HG03558 (cell line): ENCODE results near the gene ROR1.
"Not testable (repeated sequence)": the region's sequence is repeated elsewhere in the genome, so short reads cannot be mapped to it uniquely, and the experiment has no call there.

Experiments
- ATAC-seq: cut with Tn5 transposase; IDR thresholded peaks from one replicate; pipeline ENCODE4 v1.9.1; 2021; ENCODE audit warnings: moderate number of reproducible peaks; ENCODE audit not compliant: unreplicated experiment; ENCODE audit errors: extremely low read depth

Gene ROR1

GRCh38 chr1:63757334-63757733 lies 16.5 kb upstream of the ROR1 start:
- no peak for ATAC-seq

- ATAC-seq, result no peak
Measured at GRCh38 chr1:63758791-63759190, 15.0 kb upstream of the ROR1 start.

- ATAC-seq, result no peak
Measured at GRCh38 chr1:63759778-63760177, 14.0 kb upstream of the ROR1 start.

DNA sequence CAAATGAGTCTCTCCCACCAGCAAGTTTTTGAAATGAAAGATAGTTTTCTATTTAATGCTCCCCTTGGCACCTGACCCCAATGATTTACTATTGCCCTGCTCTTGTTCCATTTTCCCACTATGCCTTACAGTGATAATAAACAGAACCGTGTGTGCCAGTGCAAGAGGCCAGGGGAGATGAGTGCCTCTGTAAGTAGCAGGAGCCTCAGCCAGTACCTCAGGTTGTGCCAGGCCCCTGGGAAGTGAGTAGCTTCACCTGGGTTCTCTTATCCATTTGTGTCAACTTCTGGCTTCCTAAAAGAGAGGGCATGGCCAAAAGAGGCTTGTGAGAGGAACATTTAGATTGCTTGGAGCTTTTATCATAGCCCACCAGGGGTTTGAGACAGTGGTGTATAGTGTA lies 3.4 kb upstream of the ROR1 start:
- ATAC-seq, result no peak

- no peak for ATAC-seq
Measured at GRCh38 chr1:63772201-63772600, 1.6 kb upstream of the ROR1 start.

DNA sequence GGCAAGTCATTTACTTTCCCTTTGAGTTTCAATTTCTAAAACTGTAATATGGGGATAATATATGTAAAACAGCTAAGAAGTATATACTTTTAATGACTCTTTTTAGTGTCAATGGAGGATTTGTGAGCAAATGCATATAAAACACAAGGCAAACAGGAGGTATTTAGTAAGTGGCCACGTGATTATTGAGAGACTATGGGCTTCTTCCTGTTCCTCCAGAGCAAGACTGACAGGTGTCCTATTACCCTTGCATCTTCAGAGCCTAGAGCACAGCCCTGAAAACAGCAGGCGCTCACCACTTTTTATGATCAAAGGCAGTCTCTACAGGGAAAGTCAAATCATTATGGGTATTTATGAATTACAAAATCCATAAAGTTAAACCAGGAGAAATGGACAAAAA lies 941 bp upstream of the ROR1 start:
- no peak for ATAC-seq

- no peak for ATAC-seq
Measured at GRCh38 chr1:63773496-63773814, 362 bp upstream of the ROR1 start.

GRCh38 chr1:63774617-63775417 lies 1.0 kb downstream of the ROR1 start:
- no peak for ATAC-seq

GRCh38 chr1:63775418-63776127 lies 1.8 kb downstream of the ROR1 start:
- ATAC-seq, result no peak

DNA sequence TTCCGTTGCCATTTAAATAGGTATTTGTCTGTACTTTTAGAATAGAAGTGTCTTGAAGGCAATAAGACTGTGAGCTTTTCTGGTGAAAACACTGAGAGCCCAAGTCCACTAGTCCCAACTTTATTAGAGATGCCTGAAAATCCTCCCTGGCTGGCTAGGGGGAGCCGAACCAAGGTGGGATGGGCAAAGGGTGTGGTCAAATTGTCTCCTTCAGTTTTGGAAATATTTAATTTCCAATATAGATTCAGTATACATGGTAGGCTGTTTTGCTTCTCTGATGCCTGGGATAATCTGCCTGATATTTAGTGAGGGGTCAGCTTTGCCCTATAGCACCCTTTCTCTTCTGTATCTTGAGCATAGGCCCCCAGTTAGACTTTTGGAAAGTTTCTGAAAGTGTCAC lies 3.5 kb downstream of the ROR1 start:
- no peak for ATAC-seq

DNA sequence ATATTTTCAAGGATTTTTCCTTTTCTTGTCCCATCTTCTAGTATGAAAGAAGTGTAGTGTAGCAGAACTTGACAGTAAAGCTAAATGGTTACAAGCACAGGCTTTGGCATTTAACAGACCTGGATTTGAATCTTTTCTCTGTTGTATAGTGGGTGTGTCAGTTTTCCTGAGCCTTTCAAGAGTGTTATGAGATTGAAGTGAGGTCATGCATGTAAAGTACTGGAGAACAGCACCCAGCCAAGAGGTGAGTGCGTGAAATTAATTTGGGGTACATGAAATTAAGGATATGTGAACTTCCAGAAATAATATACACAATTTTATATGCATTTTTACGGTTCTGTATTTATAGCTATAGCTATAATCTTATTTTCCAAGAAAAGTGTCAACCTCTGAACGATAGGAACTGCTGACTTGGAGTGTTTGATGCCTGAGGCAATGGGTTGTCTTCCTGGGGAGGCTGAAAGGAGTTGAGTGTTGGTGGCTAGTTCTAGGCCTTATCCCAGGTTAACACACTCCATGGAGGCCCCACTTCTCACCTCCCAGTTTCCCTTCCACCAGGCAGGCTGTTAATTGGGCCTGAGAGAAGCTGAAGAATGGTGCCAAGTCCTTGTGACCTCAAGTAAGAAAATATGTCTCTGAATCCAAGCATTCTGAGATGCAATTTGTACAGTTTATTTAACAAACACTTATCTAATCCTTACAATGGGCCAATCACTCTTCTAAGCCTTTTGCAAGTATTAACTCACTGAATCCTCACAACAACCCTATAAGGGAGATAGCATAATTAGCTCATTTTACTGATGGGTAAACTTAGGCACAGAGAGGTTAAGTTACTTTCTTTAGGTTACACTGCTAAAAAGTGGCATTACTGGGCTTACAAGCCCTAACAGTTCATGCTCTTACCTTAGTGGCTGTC lies 4.4 kb downstream of the ROR1 start:
- no peak for ATAC-seq

DNA sequence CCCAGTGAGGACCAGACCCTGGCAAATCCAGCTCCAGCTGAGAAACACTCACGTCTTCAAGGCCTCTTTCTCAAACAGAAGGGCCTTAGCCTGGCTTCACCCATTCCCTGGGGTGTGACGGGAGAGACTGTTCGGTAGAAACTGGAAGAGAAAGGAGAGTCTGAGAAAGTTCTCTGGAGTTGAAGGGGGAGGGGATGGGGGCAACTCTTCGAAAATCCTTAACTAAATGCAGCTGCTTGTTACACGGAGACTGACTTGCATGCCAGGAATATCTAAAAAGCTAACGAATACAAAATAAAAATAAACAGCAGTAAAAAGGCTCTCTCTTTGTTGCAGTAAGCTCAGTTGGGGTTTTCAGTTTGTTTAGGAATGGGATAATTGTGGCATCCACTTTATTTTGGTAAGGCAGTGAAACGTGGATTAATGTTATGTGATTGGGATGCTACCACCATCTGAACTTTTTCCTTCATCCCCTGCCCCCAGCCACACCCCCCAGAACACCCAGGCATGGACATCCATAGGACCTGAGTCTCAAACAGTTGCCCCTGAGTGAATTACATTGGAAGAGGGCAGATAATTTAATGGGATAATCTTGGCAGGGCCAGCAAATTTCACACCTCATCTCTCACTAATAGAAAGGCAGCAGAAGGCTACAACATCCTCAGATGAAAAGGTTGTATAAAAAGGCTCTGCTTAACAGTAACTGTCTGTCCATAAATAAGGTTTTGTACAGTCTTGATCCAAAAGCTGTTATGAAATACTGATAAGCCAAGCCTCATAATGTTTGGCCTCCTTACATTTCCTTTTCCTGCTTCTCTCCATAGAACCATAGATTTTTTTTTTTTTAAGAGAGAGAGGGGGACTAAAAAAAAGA lies 5.8 kb downstream of the ROR1 start:
- ATAC-seq, result no peak

- no peak for ATAC-seq
Measured at GRCh38 chr1:63780565-63780964, 6.7 kb downstream of the ROR1 start.

DNA sequence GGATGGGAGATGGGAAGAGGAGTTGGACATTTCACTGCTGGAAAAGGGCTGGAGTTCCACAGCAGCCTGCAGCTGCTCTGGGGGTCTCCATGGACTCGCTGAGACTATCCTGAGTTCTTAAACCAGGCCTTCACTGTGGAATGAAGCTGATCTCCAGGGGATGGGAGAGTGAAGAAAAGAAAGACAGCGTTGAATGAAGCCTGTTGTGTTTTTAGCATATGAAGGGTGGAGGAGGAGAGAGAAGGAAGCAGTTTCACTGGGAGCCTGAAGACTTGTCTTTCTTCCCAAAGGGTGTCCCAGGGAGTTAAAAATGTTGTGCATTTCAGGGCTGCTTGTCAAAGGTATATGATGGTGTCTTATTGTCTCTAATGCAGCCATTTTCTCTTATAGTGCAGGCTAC lies 9.2 kb downstream of the ROR1 start:
- no peak for ATAC-seq

DNA sequence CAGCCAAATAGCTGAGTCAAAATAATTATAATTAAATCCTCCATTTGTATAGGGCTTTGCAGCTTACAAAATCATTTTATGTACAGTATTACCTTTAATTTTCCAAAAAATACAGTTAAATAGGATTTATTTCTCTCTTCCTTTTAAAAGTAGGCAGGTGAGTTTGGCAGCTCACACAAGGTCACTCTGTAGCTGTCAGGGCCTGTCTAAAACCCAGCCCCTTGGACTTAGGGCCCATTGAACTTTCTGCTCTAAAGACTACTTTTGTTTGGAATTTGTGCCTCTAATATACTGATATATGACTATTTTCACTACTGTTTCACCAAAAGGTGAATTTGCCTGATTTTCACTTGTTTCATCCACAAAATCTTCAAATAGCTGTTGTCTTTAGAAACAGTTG lies 10.3 kb downstream of the ROR1 start:
- ATAC-seq, result no peak

DNA sequence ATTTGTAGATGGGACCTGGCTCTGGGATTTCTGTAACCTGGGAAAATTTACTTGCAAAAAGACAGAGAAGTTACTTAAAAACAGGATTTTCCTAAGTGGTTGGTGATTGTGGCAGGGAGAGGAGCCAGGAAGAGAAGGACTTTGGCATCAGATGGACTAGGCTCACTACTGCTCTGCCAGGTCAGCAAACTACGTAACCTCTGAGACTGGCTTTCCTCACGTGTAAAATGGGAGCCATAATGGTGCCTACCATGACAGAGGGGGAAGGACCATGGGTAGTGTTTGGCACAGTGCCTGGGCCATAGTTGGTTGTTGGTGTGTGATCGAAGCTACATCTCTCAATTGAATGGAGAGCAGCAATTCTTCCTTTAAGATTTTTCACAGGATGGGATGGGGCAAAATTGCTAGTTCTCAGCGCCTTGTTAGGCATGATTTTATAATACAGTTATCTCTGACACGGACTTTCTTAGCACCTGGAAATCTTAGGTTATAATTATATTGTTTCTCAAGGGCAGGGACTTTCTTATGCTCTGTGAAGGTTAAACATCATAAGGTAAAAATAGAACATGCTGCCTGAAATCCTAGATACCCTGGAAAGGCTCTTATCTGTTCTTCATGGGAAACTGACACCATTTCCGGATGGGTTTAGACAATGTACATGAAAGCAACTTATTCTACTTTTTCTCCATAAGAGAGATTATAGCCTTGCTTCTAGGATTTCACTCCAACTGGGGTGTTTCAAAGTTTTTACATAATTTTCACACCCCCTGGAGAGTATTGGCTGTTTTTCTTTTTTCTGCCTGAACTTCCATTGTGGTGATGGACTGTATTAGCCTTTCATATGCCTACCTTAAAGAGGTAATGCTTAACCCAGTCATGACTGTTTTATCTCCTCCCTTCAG lies 10.9 kb downstream of the ROR1 start:
- ATAC-seq, result no peak

GRCh38 chr1:63787270-63787669 lies 13.5 kb downstream of the ROR1 start:
- ATAC-seq, result not testable (repeated sequence)

DNA sequence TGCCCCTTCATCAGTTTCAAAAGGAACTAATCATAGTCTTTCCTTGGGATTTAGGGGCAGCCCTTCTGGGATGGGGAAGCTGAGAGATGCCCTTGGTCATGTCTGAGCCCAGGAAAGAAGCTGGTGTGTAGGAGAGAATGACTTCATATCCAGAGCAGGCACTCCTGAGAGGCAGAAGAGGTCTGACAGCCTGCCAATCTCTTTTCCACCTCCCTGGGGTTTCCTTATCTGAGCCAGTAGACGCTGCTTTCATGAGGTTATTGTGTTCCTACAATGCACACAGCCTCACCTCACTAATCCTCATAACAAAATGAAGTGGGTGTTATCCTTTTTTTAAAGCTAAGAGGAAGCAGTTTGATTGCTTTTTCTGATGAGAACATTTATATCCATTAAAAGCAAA lies 14.1 kb downstream of the ROR1 start:
- no peak for ATAC-seq
